ENCODE measurements around the gene FAF2. TPM values are rescaled to one million over a fixed set of nuclear protein-coding genes. Genes with fewer than 3 reads are reported as not detected.

Gene FAF2
- total and polyA plus RNA-seq, 2 donors (not counting 3 experiments of a cell fraction or from before 2014, with no cell fraction given) = 27.9 to 43.5 TPM

DNA sequence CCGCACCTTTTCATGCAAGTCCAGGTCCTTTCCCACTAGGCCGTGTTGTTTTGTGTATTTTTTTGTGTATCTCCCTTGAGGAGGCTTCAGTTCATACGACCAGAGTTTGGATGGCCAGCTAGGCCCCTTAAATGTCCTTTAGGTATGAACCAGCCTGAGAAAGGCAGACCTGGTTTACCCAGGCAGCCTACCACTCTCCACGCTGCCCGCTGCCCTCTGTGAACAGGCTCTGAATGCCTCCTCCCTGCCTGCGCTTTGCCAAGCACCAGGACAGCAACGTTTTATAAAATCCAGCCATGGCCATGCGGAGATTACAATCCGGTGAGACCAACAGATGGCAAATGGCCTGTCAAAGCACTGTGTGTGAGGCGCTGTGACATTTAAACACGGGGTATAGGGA, 31.2 kb upstream of the FAF2 start:
- dilution Hi-C loops (cut with MboI; ENCODE audit: extremely low pct_ligation_motif_present, low sequenced_read_pairs) (no loop called here), intact Hi-C loops (cut with micrococcal nuclease) (loop anchor here (1.0 to 5.0 kb wide), 9 partner anchors 19 to 180 kb away; partner anchors contain the start of genes FAF2 and RNF44)

More for the DNA sequence above, 31.2 kb upstream of the FAF2 start:
- DNase-seq (ENCODE audit: low read depth, low spot score) (no peak), FAIRE-seq (no peak)
- no peak for TF ChIP-seq GATA2 (IDR thresholded peaks at IDR 0.05; ENCODE audit: insufficient read depth, insufficient read length, low read depth, low read length)
- TF ChIP-seq POLR2A (IDR thresholded peaks at IDR 0.05; ENCODE audit: low read depth, low read length) = no peak
- TF ChIP-seq FOS (IDR thresholded peaks at IDR 0.05; ENCODE audit: borderline replicate concordance, insufficient read depth, low read length) = no peak
- TF ChIP-seq POLR2AphosphoS5 (IDR thresholded peaks at IDR 0.05; ENCODE audit: insufficient read depth, low read depth, low read length) = no peak
- TF ChIP-seq, protein P1, sequence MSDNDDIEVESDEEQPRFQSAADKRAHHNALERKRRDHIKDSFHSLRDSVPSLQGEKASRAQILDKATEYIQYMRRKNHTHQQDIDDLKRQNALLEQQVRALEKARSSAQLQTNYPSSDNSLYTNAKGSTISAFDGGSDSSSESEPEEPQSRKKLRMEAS (IDR thresholded peaks at IDR 0.05; ENCODE audit: insufficient read depth, insufficient read length) = no peak
- no peak for TF ChIP-seq MYC (IDR thresholded peaks at IDR 0.05; ENCODE audit: low read depth, low read length)
- no peak for TF ChIP-seq EZH2 (IDR thresholded peaks at IDR 0.05; ENCODE audit: borderline replicate concordance, low read depth, low read length, severe bottlenecking)
- TF ChIP-seq, protein P2, sequence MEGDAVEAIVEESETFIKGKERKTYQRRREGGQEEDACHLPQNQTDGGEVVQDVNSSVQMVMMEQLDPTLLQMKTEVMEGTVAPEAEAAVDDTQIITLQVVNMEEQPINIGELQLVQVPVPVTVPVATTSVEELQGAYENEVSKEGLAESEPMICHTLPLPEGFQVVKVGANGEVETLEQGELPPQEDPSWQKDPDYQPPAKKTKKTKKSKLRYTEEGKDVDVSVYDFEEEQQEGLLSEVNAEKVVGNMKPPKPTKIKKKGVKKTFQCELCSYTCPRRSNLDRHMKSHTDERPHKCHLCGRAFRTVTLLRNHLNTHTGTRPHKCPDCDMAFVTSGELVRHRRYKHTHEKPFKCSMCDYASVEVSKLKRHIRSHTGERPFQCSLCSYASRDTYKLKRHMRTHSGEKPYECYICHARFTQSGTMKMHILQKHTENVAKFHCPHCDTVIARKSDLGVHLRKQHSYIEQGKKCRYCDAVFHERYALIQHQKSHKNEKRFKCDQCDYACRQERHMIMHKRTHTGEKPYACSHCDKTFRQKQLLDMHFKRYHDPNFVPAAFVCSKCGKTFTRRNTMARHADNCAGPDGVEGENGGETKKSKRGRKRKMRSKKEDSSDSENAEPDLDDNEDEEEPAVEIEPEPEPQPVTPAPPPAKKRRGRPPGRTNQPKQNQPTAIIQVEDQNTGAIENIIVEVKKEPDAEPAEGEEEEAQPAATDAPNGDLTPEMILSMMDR (IDR thresholded peaks at IDR 0.05; ENCODE audit: extremely low read depth in 1 of 2, insufficient read depth in 1 of 2, low read depth in 1 of 2, low read length in 2 of 2) = no peak
- no peak for TF ChIP-seq JUN (IDR thresholded peaks at IDR 0.05; ENCODE audit: borderline replicate concordance, insufficient read depth, insufficient read length, low read depth)
- H4K20me1 ChIP-seq (replicated peaks; ENCODE audit: control insufficient read depth, extremely low read depth, insufficient read depth, low read length) = no peaks in the 10 kb centered on the region
- H3K27ac ChIP-seq (ENCODE audit: insufficient read depth, low read depth, low read length) = no peak overlapping the region
- H3K4me3 ChIP-seq (replicated peaks in 1 of 3; ENCODE audit: insufficient read depth in 1 of 3, low read depth in 1 of 3, low read length in 3 of 3) = no peak overlapping the region
- no peak overlapping the region for H3K9ac ChIP-seq (replicated peaks; ENCODE audit: extremely low read depth, insufficient read depth, low read length)
- H3K9me3 ChIP-seq (replicated peaks; ENCODE audit: control insufficient read depth, insufficient read depth, low read length) = no peaks in the 10 kb centered on the region
- H3K36me3 ChIP-seq (ENCODE audit: control insufficient read depth in 2 of 2, extremely low read depth in 1 of 2, insufficient read depth in 2 of 2, low read length in 2 of 2) = no peaks in the 10 kb centered on the region
- peak overlapping the region; percentile 84 for H2AFZ ChIP-seq (ENCODE audit: low read depth, low read length)
- H3K9me1 ChIP-seq (replicated peaks; ENCODE audit: control insufficient read depth, extremely low read depth, insufficient read depth, low read length) = no peaks in the 10 kb centered on the region
- ChIA-PET CTCF (interaction anchor here (0.6 to 4.0 kb wide), 24 partner anchors 12 to 687 kb away, joined by 3 to 88 read pairs (median 3); partner anchors contain the start of genes EIF4E1B, FAF2, RNF44 and SNCB), POLR2A (interaction anchor here (1.4 kb wide), 1 partner anchor 31 kb away, joined by 4 read pairs; the partner anchor contains the start of gene FAF2)
- H3K4me2 ChIP-seq (ENCODE audit: insufficient read depth, low read length) = peak overlapping the region; percentile 7
- H3K27me3 ChIP-seq (ENCODE audit: control insufficient read depth in 2 of 2, insufficient read depth in 2 of 2, low read length in 2 of 2) = no peaks in the 10 kb centered on the region
- BruUV-seq (replicated peaks) = no TSS peak
- peaks cover 12% of the 10 kb centered on the region for H3K4me1 ChIP-seq (ENCODE audit: control insufficient read depth, extremely low read depth, insufficient read depth, low read length)
- H3K79me2 ChIP-seq (ENCODE audit: control insufficient read depth, insufficient read depth, low read length) = peaks cover 13% of the 10 kb centered on the region

Data from endothelial cell of umbilical vein (primary cell).